Activated CD4-positive, alpha-beta T cell treated with anti-CD3 and anti-CD28 coated beads for 36 hours (primary cell): ENCODE results near the gene KAT2B. TPM values are rescaled to one million over a fixed set of nuclear protein-coding genes. Genes with fewer than 3 reads are reported as not detected.

ENCODE experiments used
- ATAC-seq: fragments of 200-7000 bp; cut with Tn5 transposase; one replicate; pipeline ENCODE4 v1.10.0; 2021; ENCODE audit warnings: mild to moderate bottlenecking, moderate library complexity
- CTCF ChIA-PET: fragments of 350-600 bp; sonication (Branson Sonifier 250); formaldehyde crosslinking; loops from one replicate; lab custom pipeline; 2021; ENCODE audit warnings: antibody characterized with exemption; lab: Charles Lee
- POLR2A ChIA-PET: fragments of 350-600 bp; sonication (Branson Sonifier 250); formaldehyde crosslinking; loops from one replicate; lab custom pipeline; 2021; ENCODE audit warnings: antibody characterized with exemption, inconsistent platforms; lab: Charles Lee
- DNase-seq: peaks from one replicate; pipeline ENCODE4 v3.0.0-alpha.2; 2020
- H3K27ac Mint-ChIP-seq: one replicate; pipeline ENCODE4 v1.8.0; 2021; ENCODE audit warnings: mixed read lengths
- H3K27me3 Mint-ChIP-seq: one replicate; pipeline ENCODE4 v1.8.0; 2021; ENCODE audit warnings: mixed read lengths
- H3K36me3 Mint-ChIP-seq: one replicate; pipeline ENCODE4 v1.8.0; 2021; ENCODE audit warnings: low read depth, mixed read lengths
- H3K4me1 Mint-ChIP-seq: one replicate; pipeline ENCODE4 v1.8.0; 2021; ENCODE audit warnings: mixed read lengths
- H3K4me3 Mint-ChIP-seq: one replicate; pipeline ENCODE4 v1.8.0; 2021; ENCODE audit warnings: mild to moderate bottlenecking, moderate library complexity, mixed read lengths
- H3K9me3 Mint-ChIP-seq: one replicate; pipeline ENCODE4 v1.8.0; 2021; ENCODE audit warnings: low read depth, mixed read lengths
- intact Hi-C, 2 experiments: fragments of 100-400 bp; cut with DNase I in 1 of 2; cut with micrococcal nuclease in 1 of 2; formaldehyde crosslinking; loops; one replicate each; pipeline versions ENCODE4 v1.14.2 to v1.15.1; 2022 to 2024; cut with DNase I, micrococcal nuclease
- total RNA-seq, 2 experiments: library from RNA; stranded (reverse); gene quantifications; one replicate each; pipeline ENCODE4 v1.2.3, GENCODE V29; 2021

Gene KAT2B
- total RNA-seq, 2 experiments from 2014 or later = 17.2 to 18.5 TPM

DNA sequence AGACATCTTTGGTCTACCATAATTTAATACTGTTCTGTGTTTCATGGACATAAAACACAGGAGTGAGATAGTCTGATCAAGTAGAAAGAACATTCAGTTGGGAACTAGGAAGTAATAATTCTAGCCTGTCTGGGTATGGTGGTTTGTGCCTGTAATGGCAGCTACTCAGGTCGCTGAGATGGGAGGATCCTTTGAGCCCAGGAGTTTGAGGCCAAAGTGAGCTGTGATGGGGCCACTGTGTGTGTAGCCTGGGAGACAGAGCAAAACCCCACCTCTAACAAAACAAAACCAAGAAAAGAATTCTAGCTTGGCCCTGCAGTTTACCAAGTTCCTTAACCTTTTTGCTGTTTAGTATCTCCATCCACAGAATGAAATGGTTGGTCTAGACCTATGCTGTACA lies 36.8 kb downstream of the KAT2B start:
- no peaks in the 10 kb centered on the region for H3K27me3 Mint-ChIP-seq
- H3K9me3 Mint-ChIP-seq = no peaks in the 10 kb centered on the region
- ChIA-PET POLR2A (no interaction called here), CTCF (interaction anchor here (1.1 kb wide), 1 partner anchor 26 kb away, joined by 3 read pairs; no protein-coding TSS in a partner anchor)
- peaks cover 13% of the 10 kb centered on the region for H3K4me1 Mint-ChIP-seq
- no peak overlapping the region for H3K4me3 Mint-ChIP-seq
- H3K36me3 Mint-ChIP-seq = no peaks in the 10 kb centered on the region
- no peak overlapping the region for H3K27ac Mint-ChIP-seq
- intact Hi-C loops = no loop called here
- DNase-seq (no peak), ATAC-seq (no peak)

DNA sequence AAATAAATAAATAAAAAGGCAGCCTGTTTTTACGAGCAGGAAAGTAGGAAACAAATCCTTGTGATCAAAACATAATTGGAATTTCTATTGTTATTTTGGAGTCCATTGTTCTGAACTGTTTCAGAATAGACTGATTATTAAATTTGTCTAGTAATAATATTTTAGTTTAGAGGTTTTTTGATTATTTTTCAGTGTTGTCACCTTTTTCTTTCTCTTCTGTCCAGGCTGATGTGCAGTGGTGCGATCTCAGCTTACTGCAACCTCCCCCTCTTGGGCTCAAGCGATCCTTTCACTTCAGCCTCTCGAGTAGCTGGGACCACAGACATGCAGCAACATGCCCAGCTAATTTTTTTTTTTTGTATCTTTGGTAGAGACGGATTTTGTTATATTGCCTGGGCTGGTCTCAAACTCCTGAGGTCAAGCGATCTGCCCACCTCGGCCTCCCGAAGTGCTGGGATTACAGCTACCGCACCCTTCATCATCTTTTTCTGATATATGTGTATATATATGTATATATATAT lies 38.0 kb downstream of the KAT2B start:
- Mint-ChIP-seq H3K4me1 (peaks cover 13% of the 10 kb centered on the region), H3K36me3 (peaks cover 1% of the 10 kb centered on the region), H3K27ac (no peak overlapping the region), H3K27me3 (no peaks in the 10 kb centered on the region), H3K9me3 (no peaks in the 10 kb centered on the region), H3K4me3 (no peak overlapping the region)
- ATAC-seq (no peak), DNase-seq (no peak)
- intact Hi-C loops = no loop called here
- ChIA-PET CTCF (no interaction called here), POLR2A (interaction anchor here (0.6 kb wide), 1 partner anchor 83 kb away, joined by 4 read pairs; no protein-coding TSS in a partner anchor)

GRCh38 chr3:20079621-20080020 lies 39.4 kb downstream of the KAT2B start:
- Mint-ChIP-seq H3K27me3 (no peaks in the 10 kb centered on the region), H3K4me1 (peaks cover 19% of the 10 kb centered on the region), H3K9me3 (no peaks in the 10 kb centered on the region), H3K36me3 (peaks cover 1% of the 10 kb centered on the region), H3K4me3 (no peak overlapping the region), H3K27ac (no peak overlapping the region)
- ChIA-PET POLR2A (interaction anchor here (0.7 kb wide), 1 partner anchor 132 kb away, joined by 7 read pairs; no protein-coding TSS in a partner anchor), CTCF (interaction anchor here (0.7 to 1.7 kb wide), 2 partner anchors 38 to 162 kb away, joined by 3 to 6 read pairs; no protein-coding TSS in a partner anchor)
- intact Hi-C loops = no loop called here
- DNase-seq (no peak), ATAC-seq (no peak)

DNA sequence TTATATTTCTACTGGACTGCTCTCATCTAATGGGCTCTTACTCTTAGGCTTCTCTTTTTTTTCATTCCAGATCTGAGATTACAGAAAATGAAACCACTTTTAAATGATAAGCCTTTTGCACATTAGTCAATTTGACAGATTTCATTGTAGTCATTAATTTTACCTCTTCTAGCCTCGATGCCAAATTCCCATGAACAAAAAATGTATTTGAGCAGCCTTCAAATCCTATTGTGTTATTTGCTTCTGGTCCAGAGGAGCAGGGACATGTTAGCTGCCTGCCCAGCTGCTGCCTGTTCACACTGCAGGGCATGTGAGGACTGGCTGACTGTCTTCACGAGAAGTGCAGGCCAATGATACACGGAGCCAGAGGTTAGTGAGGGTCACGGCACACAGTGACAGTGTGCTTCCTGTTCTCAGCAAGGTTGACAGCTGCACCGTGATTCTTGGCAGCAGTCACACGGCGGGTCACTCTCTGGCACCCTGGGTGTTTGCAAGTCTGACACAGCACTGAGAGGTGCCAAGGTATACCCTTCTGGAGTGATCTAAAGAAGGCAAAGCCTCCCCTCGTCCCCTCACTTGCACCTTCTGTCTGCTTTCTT lies 40.8 kb downstream of the KAT2B start:
- H3K4me1 Mint-ChIP-seq = peaks cover 19% of the 10 kb centered on the region
- peak; percentile 97 for ATAC-seq
- H3K36me3 Mint-ChIP-seq = peaks cover 4% of the 10 kb centered on the region
- ChIA-PET CTCF (no interaction called here), POLR2A (no interaction called here)
- DNase-seq = peak; percentile 55
- no peaks in the 10 kb centered on the region for H3K27me3 Mint-ChIP-seq
- H3K27ac Mint-ChIP-seq = peak overlapping the region; percentile 37
- H3K4me3 Mint-ChIP-seq = no peak overlapping the region
- H3K9me3 Mint-ChIP-seq = no peaks in the 10 kb centered on the region
- intact Hi-C loops = no loop called here

DNA sequence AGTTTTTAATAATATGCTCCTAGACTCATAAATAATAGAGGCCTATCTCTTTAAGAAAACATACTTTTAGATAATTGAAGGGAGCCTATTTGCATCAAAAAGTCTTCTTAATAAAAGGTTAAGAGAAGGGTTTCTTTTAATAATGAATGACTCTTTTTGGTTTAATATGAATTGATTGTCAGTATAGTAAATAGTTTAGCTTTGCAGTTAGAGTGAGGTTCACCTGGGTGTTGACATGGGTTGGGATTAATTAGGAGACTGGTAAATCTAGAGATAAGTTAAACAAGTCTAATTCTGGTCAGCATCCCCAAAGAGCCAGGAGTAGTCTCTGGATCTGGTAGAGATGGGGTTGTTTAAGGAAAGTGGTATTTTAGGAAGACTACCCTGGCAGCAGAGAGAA lies 43.0 kb downstream of the KAT2B start:
- ATAC-seq = no peak
- Mint-ChIP-seq H3K9me3 (peaks cover 2% of the 10 kb centered on the region), H3K36me3 (peaks cover 12% of the 10 kb centered on the region), H3K4me1 (peaks cover 19% of the 10 kb centered on the region), H3K27ac (no peak overlapping the region), H3K4me3 (no peak overlapping the region), H3K27me3 (no peaks in the 10 kb centered on the region)
- CTCF ChIA-PET = interaction anchor here (1.4 kb wide), 1 partner anchor 14 kb away, joined by 6 read pairs; no protein-coding TSS in a partner anchor
- intact Hi-C loops = no loop called here
- POLR2A ChIA-PET = no interaction called here
- DNase-seq = no peak

DNA sequence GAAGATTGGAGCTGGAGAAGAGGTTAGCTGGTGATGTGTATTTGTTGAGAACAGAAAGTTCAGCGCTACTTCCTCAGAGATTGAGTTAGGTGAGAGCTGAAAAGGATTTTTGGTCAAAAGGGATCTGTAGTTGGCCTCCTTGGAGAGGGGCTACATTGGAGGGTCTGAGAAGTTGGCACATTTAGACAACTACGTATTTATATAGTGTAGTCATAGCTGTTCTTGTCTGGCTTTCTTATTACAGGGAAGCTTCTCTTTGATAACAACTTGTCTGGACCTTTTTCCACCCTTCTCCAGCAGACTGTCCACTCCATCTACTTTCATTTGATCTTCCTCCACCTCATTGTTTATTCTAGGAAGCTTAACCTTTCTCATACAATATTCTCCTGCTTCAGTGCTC lies 43.7 kb downstream of the KAT2B start:
- Mint-ChIP-seq H3K36me3 (peaks cover 19% of the 10 kb centered on the region), H3K4me3 (no peak overlapping the region), H3K27me3 (no peaks in the 10 kb centered on the region), H3K27ac (no peak overlapping the region), H3K4me1 (peaks cover 19% of the 10 kb centered on the region), H3K9me3 (peaks cover 5% of the 10 kb centered on the region)
- no peak for DNase-seq
- ChIA-PET POLR2A (interaction anchor here (1.1 kb wide), 1 partner anchor 38 kb away, joined by 4 read pairs; no protein-coding TSS in a partner anchor), CTCF (interaction anchor here (1.3 to 1.4 kb wide), 3 partner anchors 10 to 13 kb away, joined by 3 to 6 read pairs (median 6); no protein-coding TSS in a partner anchor)
- intact Hi-C loops = no loop called here
- no peak for ATAC-seq

- Mint-ChIP-seq H3K27ac (no peak overlapping the region), H3K4me1 (peaks cover 5% of the 10 kb centered on the region), H3K36me3 (peaks cover 40% of the 10 kb centered on the region), H3K27me3 (no peaks in the 10 kb centered on the region), H3K9me3 (peaks cover 16% of the 10 kb centered on the region), H3K4me3 (no peak overlapping the region)
- ChIA-PET CTCF (no interaction called here), POLR2A (no interaction called here)
- ATAC-seq (no peak), DNase-seq (no peak)
- intact Hi-C loops = no loop called here
Measured at GRCh38 chr3:20091331-20092047, 51.2 kb downstream of the KAT2B start.

DNA sequence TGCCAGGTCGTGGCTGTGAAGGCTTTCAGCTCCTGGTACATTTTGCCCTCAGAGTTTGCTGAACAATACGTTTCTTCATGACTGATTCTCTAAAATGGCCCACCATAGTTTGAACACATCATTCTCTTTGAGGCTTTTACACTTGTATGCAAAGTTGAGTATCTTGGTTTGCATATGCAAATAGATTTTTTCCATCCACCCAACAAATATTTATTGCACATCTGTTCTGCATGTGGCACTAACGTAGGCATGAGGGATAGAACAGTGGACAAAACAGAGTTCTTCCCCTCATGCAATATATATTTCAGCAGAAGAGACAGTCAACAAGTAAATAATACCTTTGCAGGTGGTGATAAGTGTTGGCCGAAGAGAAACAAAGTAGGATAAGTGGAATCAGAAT lies 55.2 kb downstream of the KAT2B start:
- intact Hi-C loops = no loop called here
- no peak overlapping the region for H3K4me3 Mint-ChIP-seq
- no peak for DNase-seq
- ChIA-PET POLR2A (no interaction called here), CTCF (no interaction called here)
- peaks cover 15% of the 10 kb centered on the region for H3K4me1 Mint-ChIP-seq
- no peaks in the 10 kb centered on the region for H3K27me3 Mint-ChIP-seq
- no peak overlapping the region for H3K27ac Mint-ChIP-seq
- H3K36me3 Mint-ChIP-seq = peaks cover 17% of the 10 kb centered on the region
- no peak for ATAC-seq
- H3K9me3 Mint-ChIP-seq = peaks cover 1% of the 10 kb centered on the region

GRCh38 chr3:20096135-20096685 lies 56.0 kb downstream of the KAT2B start:
- CTCF ChIA-PET = interaction anchor here (1.6 kb wide), 1 partner anchor 12 kb away, joined by 6 read pairs; no protein-coding TSS in a partner anchor
- intact Hi-C loops = no loop called here
- H3K4me3 Mint-ChIP-seq = no peak overlapping the region
- peaks cover 15% of the 10 kb centered on the region for H3K36me3 Mint-ChIP-seq
- no peak overlapping the region for H3K27ac Mint-ChIP-seq
- no peak for DNase-seq
- no peaks in the 10 kb centered on the region for H3K27me3 Mint-ChIP-seq
- no peaks in the 10 kb centered on the region for H3K9me3 Mint-ChIP-seq
- POLR2A ChIA-PET = no interaction called here
- H3K4me1 Mint-ChIP-seq = peaks cover 16% of the 10 kb centered on the region
- ATAC-seq = no peak

DNA sequence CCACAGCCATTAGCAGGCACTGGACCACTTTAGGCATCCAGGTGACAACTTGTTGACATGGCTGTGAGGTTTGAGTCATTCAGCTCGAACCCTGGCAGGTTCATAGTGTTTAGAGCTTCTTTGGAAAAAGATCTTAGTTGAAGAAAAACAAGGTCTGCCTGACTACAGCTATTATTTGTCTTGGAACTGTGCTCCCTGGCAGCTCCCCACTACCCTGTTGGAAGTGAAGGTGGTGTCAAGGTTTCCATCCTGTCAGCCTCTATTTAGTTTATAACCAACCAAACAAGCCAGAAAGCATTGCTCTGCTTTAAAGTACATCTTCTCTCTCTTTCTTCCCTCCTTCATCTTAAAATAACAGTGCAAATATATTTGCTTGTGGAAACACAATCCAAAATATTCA lies 56.8 kb downstream of the KAT2B start:
- intact Hi-C loops = no loop called here
- ChIA-PET CTCF (interaction anchor here (0.6 to 1.6 kb wide), 2 partner anchors 13 to 1240 kb away, joined by 3 to 6 read pairs; no protein-coding TSS in a partner anchor), POLR2A (no interaction called here)
- H3K36me3 Mint-ChIP-seq = peaks cover 14% of the 10 kb centered on the region
- H3K4me1 Mint-ChIP-seq = peaks cover 14% of the 10 kb centered on the region
- H3K9me3 Mint-ChIP-seq = no peaks in the 10 kb centered on the region
- no peaks in the 10 kb centered on the region for H3K27me3 Mint-ChIP-seq
- H3K4me3 Mint-ChIP-seq = no peak overlapping the region
- DNase-seq (no peak), ATAC-seq (no peak)
- H3K27ac Mint-ChIP-seq = no peak overlapping the region

DNA sequence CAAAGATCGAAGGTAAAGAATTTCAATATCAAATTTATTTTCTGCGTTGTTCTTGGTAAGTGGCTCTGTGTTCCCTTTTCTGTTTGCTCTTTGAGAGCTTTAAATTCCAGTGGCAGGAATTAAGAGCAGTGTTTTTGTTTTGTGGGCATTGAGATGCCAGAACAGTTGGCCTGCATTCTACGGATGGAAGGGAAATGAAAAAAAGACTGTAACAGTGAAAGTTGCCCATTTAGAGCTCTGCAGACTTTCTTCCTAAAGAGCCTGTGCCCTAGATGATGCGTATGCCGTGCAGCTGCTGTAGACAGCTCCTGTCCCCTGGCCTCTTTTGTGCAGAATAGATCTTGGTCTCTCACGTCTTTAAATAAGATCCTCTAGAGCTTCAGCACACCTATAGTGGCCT lies 58.8 kb downstream of the KAT2B start:
- DNase-seq (no peak), ATAC-seq (no peak)
- Mint-ChIP-seq H3K27me3 (no peaks in the 10 kb centered on the region), H3K9me3 (no peaks in the 10 kb centered on the region), H3K4me3 (no peak overlapping the region), H3K27ac (no peak overlapping the region), H3K4me1 (peaks cover 21% of the 10 kb centered on the region), H3K36me3 (peaks cover 19% of the 10 kb centered on the region)
- intact Hi-C loops = no loop called here
- ChIA-PET POLR2A (no interaction called here), CTCF (no interaction called here)
